SH-SY5Y (cell line): ENCODE results near the gene WDR13.

ENCODE experiments used
- GATA2 ChIP-seq: IDR thresholded peaks from 2 replicates; pipeline ENCODE4 v1.6.1; 2011; ENCODE audit warnings: mild to moderate bottlenecking, low read depth, low read length
- GATA3 ChIP-seq: IDR thresholded peaks from 2 replicates; pipeline ENCODE4 v1.6.1; 2011; ENCODE audit warnings: low read depth, mild to moderate bottlenecking, low read length, moderate library complexity

- TF ChIP-seq GATA3 (no peak), GATA2 (no peak)
Measured at GRCh38 chrX:48631376-48632090, 34.2 kb downstream of the WDR13 start.
